PC-3 (cell line): ENCODE data around the gene C14orf132.

Source experiments
- EZH2 ChIP-seq: fragments of 300-600 bp; sonication (generic); IDR thresholded peaks from one replicate; pipeline ENCODE4 v1.6.1; 2017; ENCODE audit warnings: antibody characterized with exemption, mild to moderate bottlenecking, low read length; ENCODE audit not compliant: unreplicated experiment
- TF ChIP-seq, protein P1 (sequence below): fragments of 300-600 bp; sonication (generic); conservative IDR thresholded peaks from 2 replicates; pipeline ENCODE4 v1.5.1; 2017; ENCODE audit warnings: antibody characterized with exemption, low read depth, mild to moderate bottlenecking, low read length

GRCh38 chr14:96051231-96051630 is 12.1 kb downstream of the C14orf132 start:
- TF ChIP-seq EZH2 = no peak
- TF ChIP-seq, protein P1, sequence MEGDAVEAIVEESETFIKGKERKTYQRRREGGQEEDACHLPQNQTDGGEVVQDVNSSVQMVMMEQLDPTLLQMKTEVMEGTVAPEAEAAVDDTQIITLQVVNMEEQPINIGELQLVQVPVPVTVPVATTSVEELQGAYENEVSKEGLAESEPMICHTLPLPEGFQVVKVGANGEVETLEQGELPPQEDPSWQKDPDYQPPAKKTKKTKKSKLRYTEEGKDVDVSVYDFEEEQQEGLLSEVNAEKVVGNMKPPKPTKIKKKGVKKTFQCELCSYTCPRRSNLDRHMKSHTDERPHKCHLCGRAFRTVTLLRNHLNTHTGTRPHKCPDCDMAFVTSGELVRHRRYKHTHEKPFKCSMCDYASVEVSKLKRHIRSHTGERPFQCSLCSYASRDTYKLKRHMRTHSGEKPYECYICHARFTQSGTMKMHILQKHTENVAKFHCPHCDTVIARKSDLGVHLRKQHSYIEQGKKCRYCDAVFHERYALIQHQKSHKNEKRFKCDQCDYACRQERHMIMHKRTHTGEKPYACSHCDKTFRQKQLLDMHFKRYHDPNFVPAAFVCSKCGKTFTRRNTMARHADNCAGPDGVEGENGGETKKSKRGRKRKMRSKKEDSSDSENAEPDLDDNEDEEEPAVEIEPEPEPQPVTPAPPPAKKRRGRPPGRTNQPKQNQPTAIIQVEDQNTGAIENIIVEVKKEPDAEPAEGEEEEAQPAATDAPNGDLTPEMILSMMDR = no peak
